K562 (cell line): ENCODE measurements around the gene LIPH. TPM values are rescaled to one million over a fixed set of nuclear protein-coding genes. Genes with fewer than 3 reads are reported as not detected.

Source experiments
- ATAC-seq: fragments of 200-7000 bp; cut with Tn5 transposase; 3 replicates; pipeline ENCODE4 v1.9.1; 2020; ENCODE audit warnings: moderate library complexity
- BruUV-seq: library from RNA; stranded (reverse); fragments of 400-500 nt; replicated peaks from 2 replicates; lab custom pipeline; 2021; lab: Mats Ljungman, UMichigan
- CTCF ChIA-PET: fragments of 300-600 bp; formaldehyde crosslinking; extraction: SDS; loops from one replicate; lab custom pipeline; 2021; ENCODE audit warnings: low intra/inter-chr PET ratio; lab: Yijun Ruan, JAX
- POLR2A ChIA-PET: fragments of 300-600, 350-650 bp; sonication (Branson Sonifier 250); formaldehyde crosslinking; extraction: SDS; loops from one replicate; lab custom pipeline; 2021; ENCODE audit warnings: antibody characterized with exemption, inconsistent platforms; lab: Yijun Ruan, JAX
- DNase-seq, 4 experiments: peaks; one replicate each; pipeline versions ENCODE4 v3.0.0 to v3.0.0-alpha.2; 2011 to 2018; ENCODE audit warnings: low spot score in 3 of 4, mixed read lengths in 3 of 4; ENCODE audit errors: extremely low read depth in 1 of 4
- FAIRE-seq: peaks from 2 replicates; lab custom pipeline; 2011; peaks lifted over from hg19 to GRCh38; lab: Jason Lieb, UNC
- H2AFZ ChIP-seq: 2 replicates; pipeline ENCODE4 v1.6.0; 2011; ENCODE audit warnings: low read depth, low read length, control low read depth, inconsistent platforms
- H3K27ac ChIP-seq: fragments of 200-600 bp; 3 replicates; pipeline ENCODE4 v1.8.0; 2011; ENCODE audit warnings: low read depth, mild to moderate bottlenecking, control low read depth, inconsistent platforms, low read length, moderate library complexity, mixed read lengths; ENCODE audit errors: extremely low read depth
- H3K27me3 ChIP-seq, 2 experiments: fragments of 300-600 bp in 1 of 2; 2 replicates in 1 of 2; 3 replicates in 1 of 2; pipeline versions ENCODE4 v1.6.0 to v1.8.0; 2011; ENCODE audit warnings: inconsistent platforms in 2 of 2, low read length in 2 of 2, mild to moderate bottlenecking in 1 of 2, mixed read lengths in 1 of 2, moderate library complexity in 1 of 2; ENCODE audit not compliant: control insufficient read depth in 2 of 2, insufficient read depth in 2 of 2
- H3K36me3 ChIP-seq: fragments of 300-600 bp; 3 replicates; pipeline ENCODE4 v1.8.0; 2011; ENCODE audit warnings: mild to moderate bottlenecking, low read length, inconsistent platforms; ENCODE audit not compliant: control insufficient read depth, insufficient read depth
- H3K4me1 ChIP-seq, 2 experiments: fragments of 200-600 bp in 1 of 2; replicated peaks in 1 of 2; 2 replicates in 1 of 2; 3 replicates in 1 of 2; pipeline versions ENCODE4 v1.5.1 to v1.8.0; 2011; ENCODE audit warnings: inconsistent platforms in 2 of 2, low read length in 2 of 2, mild to moderate bottlenecking in 1 of 2, mixed read lengths in 1 of 2, moderate library complexity in 1 of 2; ENCODE audit not compliant: control insufficient read depth in 2 of 2, insufficient read depth in 2 of 2
- H3K4me2 ChIP-seq: 2 replicates; pipeline ENCODE4 v1.6.1; 2011; ENCODE audit warnings: low read length, control low read depth, inconsistent platforms, mixed read lengths; ENCODE audit not compliant: insufficient read depth
- H3K4me3 ChIP-seq: fragments of 200-600 bp; sonication (generic), shearing (Covaris generic); 2 replicates; pipeline ENCODE4 v1.5.1; 2016; ENCODE audit warnings: control low read depth, inconsistent platforms
- H3K79me2 ChIP-seq: fragments of 200-600 bp; 3 replicates; pipeline ENCODE4 v1.8.0; 2011; ENCODE audit warnings: low read length, inconsistent platforms; ENCODE audit not compliant: control insufficient read depth, insufficient read depth
- H3K9ac ChIP-seq, 2 experiments: 2 replicates each; pipeline versions ENCODE4 v1.6.0 to v1.6.1; 2011; ENCODE audit warnings: low read depth in 2 of 2, low read length in 2 of 2, control low read depth in 1 of 2, inconsistent platforms in 1 of 2, mild to moderate bottlenecking in 1 of 2, mixed read lengths in 1 of 2; ENCODE audit not compliant: insufficient read depth in 1 of 2
- H3K9me1 ChIP-seq: one replicate; pipeline ENCODE4 v1.6.0; 2011; ENCODE audit warnings: inconsistent platforms, mild to moderate bottlenecking, low read length, moderate library complexity; ENCODE audit not compliant: control insufficient read depth, insufficient read depth
- H3K9me3 ChIP-seq: replicated peaks from 2 replicates; pipeline ENCODE4 v1.5.1; 2011; ENCODE audit warnings: low read depth, low read length, inconsistent platforms; ENCODE audit not compliant: control insufficient read depth, insufficient read depth
- H4K20me1 ChIP-seq: replicated peaks from 2 replicates; pipeline ENCODE4 v1.6.1; 2011; ENCODE audit warnings: low read length, inconsistent platforms, mixed read lengths; ENCODE audit not compliant: control insufficient read depth, insufficient read depth
- BACH1 ChIP-seq: fragments of 200-800 bp; sonication (Bioruptor generic); IDR thresholded peaks from 2 replicates; pipeline ENCODE4 v1.6.1; 2016; ENCODE audit warnings: missing genetic modification characterization, missing compliant biosample characterization
- BCL6 ChIP-seq: fragments of 250-450 bp; sonication (Bioruptor Pico); IDR thresholded peaks from 2 replicates; pipeline ENCODE4 v1.4.0; 2020
- ETS2 ChIP-seq: IDR thresholded peaks from 2 replicates; pipeline ENCODE4 v1.6.1; 2016; ENCODE audit warnings: borderline replicate concordance, missing genetic modification characterization, mild to moderate bottlenecking, moderate library complexity, missing compliant biosample characterization; ENCODE audit not compliant: poor library complexity, severe bottlenecking
- GATAD2B ChIP-seq: fragments of 450-650 bp; IDR thresholded peaks from 2 replicates; pipeline ENCODE4 v1.6.1; 2017; ENCODE audit warnings: mild to moderate bottlenecking, borderline replicate concordance
- MXI1 ChIP-seq: IDR thresholded peaks from 2 replicates; pipeline ENCODE4 v1.6.1; 2011; ENCODE audit warnings: low read depth, mild to moderate bottlenecking, improper control_type of control experiment, low read length
- NR2C2 ChIP-seq, 2 experiments: fragments of 200-800 bp in 1 of 2; sonication (Bioruptor generic) in 1 of 2; sonication (generic) in 1 of 2; formaldehyde crosslinking in 1 of 2; IDR thresholded peaks; 2 replicates each; pipeline versions ENCODE4 v1.6.1 to v1.8.0; 2016 to 2022; ENCODE audit warnings: mild to moderate bottlenecking in 1 of 2, missing compliant biosample characterization in 1 of 2, missing genetic modification characterization in 1 of 2, missing genetic modification reagents in 1 of 2
- POLR3G ChIP-seq: IDR thresholded peaks from 2 replicates; pipeline ENCODE4 v1.6.1; 2011; ENCODE audit not compliant: insufficient read length, insufficient replicate concordance; ENCODE audit errors: extremely low read depth
- RBFOX2 ChIP-seq: fragments of 200-400 bp; formaldehyde crosslinking; IDR thresholded peaks from 2 replicates; pipeline ENCODE4 v1.6.1; 2017; ENCODE audit warnings: low read depth, mild to moderate bottlenecking, low read length, moderate library complexity
- RBM14 ChIP-seq: fragments of 200-400 bp; formaldehyde crosslinking; IDR thresholded peaks from 2 replicates; pipeline ENCODE4 v1.6.1; 2018; ENCODE audit warnings: low read depth, mild to moderate bottlenecking, low read length, moderate library complexity, borderline replicate concordance; ENCODE audit not compliant: insufficient read depth
- TFAP4 ChIP-seq: sonication (generic); formaldehyde crosslinking; IDR thresholded peaks from 2 replicates; pipeline ENCODE4 v1.8.0; 2022; ENCODE audit warnings: missing genetic modification reagents, mild to moderate bottlenecking, moderate library complexity, borderline replicate concordance
- XRCC4 ChIP-seq: IDR thresholded peaks from one replicate; pipeline ENCODE4 v1.6.1; 2011; ENCODE audit not compliant: insufficient read depth, insufficient read length; ENCODE audit errors: extremely low read depth
- XRCC5 ChIP-seq: fragments of 200-400 bp; formaldehyde crosslinking; IDR thresholded peaks from 2 replicates; pipeline ENCODE4 v1.6.1; 2017; ENCODE audit warnings: low read depth, mild to moderate bottlenecking, low read length
- ZC3H8 ChIP-seq: fragments of 450-650 bp; IDR thresholded peaks from 2 replicates; pipeline ENCODE4 v1.6.1; 2017
- ZFP36 ChIP-seq: fragments of 150-350 bp; IDR thresholded peaks from 2 replicates; pipeline ENCODE4 v1.6.1; 2018; ENCODE audit warnings: low read length, low read depth; ENCODE audit not compliant: partially characterized antibody
- ZNF124 ChIP-seq: sonication (generic); formaldehyde crosslinking; IDR thresholded peaks from 2 replicates; pipeline ENCODE4 v1.8.1; 2022; ENCODE audit warnings: missing genetic modification reagents
- ZNF140 ChIP-seq: fragments of 250-450 bp; sonication (Bioruptor Pico); IDR thresholded peaks from 2 replicates; pipeline ENCODE4 v1.8.0; 2021; ENCODE audit warnings: moderate library complexity, mild to moderate bottlenecking, inconsistent platforms
- ZNF408 ChIP-seq: fragments of 250-450 bp; sonication (Bioruptor Pico); IDR thresholded peaks from 2 replicates; pipeline ENCODE4 v1.4.0; 2020; ENCODE audit warnings: low read depth, mild to moderate bottlenecking, moderate library complexity
- ZNF589 ChIP-seq: fragments of 200-800 bp; sonication (Bioruptor generic); IDR thresholded peaks from 2 replicates; pipeline ENCODE4 v1.6.1; 2016; ENCODE audit warnings: low read depth, missing genetic modification characterization, missing compliant biosample characterization
- ZNF707 ChIP-seq: fragments of 250-450 bp; sonication (Bioruptor Pico); conservative IDR thresholded peaks from 2 replicates; pipeline ENCODE4 v1.8.0; 2022; ENCODE audit warnings: inconsistent platforms, mild to moderate bottlenecking, moderate library complexity
- WGBS: fragments of 100-300 bp; shearing (Covaris generic); methylation state at CpG from one replicate; pipeline ENCODE4 v1.1.6; 2016; ENCODE audit warnings: low coverage, mixed read lengths; ENCODE audit not compliant: insufficient coverage; ENCODE audit errors: missing lambda C conversion rate; 5-methylcytosine and 5-hydroxymethylcytosine counted together
- in situ Hi-C: fragments of 300-500 bp; cut with MboI; formaldehyde crosslinking; loops from 4 replicates; pipeline ENCODE4 v1.15.0; 2018; ENCODE audit warnings: inconsistent platforms, mixed read lengths
- intact Hi-C: fragments of 100-400 bp; cut with micrococcal nuclease; formaldehyde crosslinking; loops from 2 replicates; pipeline ENCODE4 v1.14.2; 2022
- polyA plus RNA-seq, 8 experiments: library from polyadenylated mRNA; depleted of rRNA in 4 of 8; stranded (reverse) in 5 of 8; unstranded in 3 of 8; fragments of >200 nt; fragmentation: Nextera tagmentation in 2 of 8; fragmentation: Illumina TruSeq in 1 of 8; extraction: Ambion mirVana in 2 of 8; extraction: Trizol in 1 of 8; gene quantifications; 2 replicates each; pipeline versions ENCODE4 v1.2.1 to v1.2.3, GENCODE V29; 2011 to 2014; ENCODE audit warnings: inconsistent platforms in 1 of 8, missing spikeins in 1 of 8
- total RNA-seq, 7 experiments: library from RNA; depleted of rRNA in 6 of 7; stranded (reverse); fragments of >200 nt in 6 of 7; fragmentation: Illumina TruSeq in 2 of 7; extraction: Trizol in 2 of 7; gene quantifications; 2 replicates each; pipeline versions ENCODE4 v1.2.1 to v1.2.3, GENCODE V29; 2011 to 2021; ENCODE audit warnings: low replicate concordance in 1 of 7

The LIPH gene
- total and polyA plus RNA-seq, 9 of the 15 experiments (the other 6 are each of a cell fraction or from before 2014, with no cell fraction given): 0.73 to 1.8 (median 1.3) TPM

GRCh38 chr3:185460719-185461350, 91.6 kb downstream of the LIPH start (continued):
- TF ChIP-seq TFAP4 (CRISPR knock-in tag) (no peak), ETS2 (tag) (no peak), BACH1 (tag) (no peak), NR2C2 (CRISPR knock-in tag; IDR thresholded peaks at IDR 0.05) (no peak), NR2C2 (tag; IDR thresholded peaks at IDR 0.05) (no peak), ZNF408 (CRISPR knock-in tag) (no peak), POLR3G (no peak), ZFP36 (no peak), ZNF140 (CRISPR knock-in tag) (no peak)

- Histone ChIP-seq H3K9me1 (no peaks in the 10 kb centered on the region), H3K9ac (no peak overlapping the region; a peak in 1 of 4 replicates), H4K20me1 (no peaks in the 10 kb centered on the region), H3K4me2 (no peak overlapping the region), H3K27ac (no peak overlapping the region), H3K4me3 (no peak overlapping the region), H3K4me1 (peaks cover 0 to 4% of the 10 kb centered on the region in 2 experiments; a peak in 3 of 5 replicates), H3K27me3 (no peaks in the 10 kb centered on the region; a peak in 1 of 5 replicates), H3K36me3 (no peaks in the 10 kb centered on the region), H3K9me3 (no peaks in the 10 kb centered on the region), H3K79me2 (no peaks in the 10 kb centered on the region), H2AFZ (no peak overlapping the region)
- peak; percentile 54; the same call in 2 of the 3 replicates for ATAC-seq
- 46% methylated on average over 5 of the region's 5 CpGs for WGBS
- FAIRE-seq: no peak
- POLR2A ChIA-PET: interaction anchor here (0.9 to 1.7 kb wide), 6 partner anchors 8 to 126 kb away, joined by 3 to 6 read pairs (median 4); partner anchors contain the start of gene SENP2
- DNase-seq: no peak
- no TSS peak for BruUV-seq
- in situ Hi-C loops: no loop called here
- CTCF ChIA-PET: interaction anchor here (1.2 to 1.4 kb wide), 2 partner anchors 114 to 116 kb away, joined by 6 read pairs; no protein-coding TSS in a partner anchor
- intact Hi-C loops: loop anchor here (2.0 to 5.0 kb wide), 2 partner anchors 38 to 112 kb away; partner anchors contain the start of gene TMEM41A
- no peak for TF ChIP-seq XRCC4
- TF ChIP-seq XRCC5: no peak
- TF ChIP-seq BCL6 (CRISPR knock-in tag): no peak
- TF ChIP-seq RBM14: no peak
- no peak for TF ChIP-seq GATAD2B
- no peak for TF ChIP-seq ZC3H8
- no peak for TF ChIP-seq ZNF589 (CRISPR knock-in tag)
- no peak for TF ChIP-seq ZNF124 (CRISPR knock-in tag)
- no peak for TF ChIP-seq ZNF707 (CRISPR knock-in tag)
- TF ChIP-seq RBFOX2: no peak
- TF ChIP-seq MXI1: no peak
Measured at GRCh38 chr3:185460309-185460708, 92.1 kb downstream of the LIPH start.
